Activated CD4-positive, alpha-beta T cell treated with anti-CD3 and anti-CD28 coated beads, Interleukin-10, Interleukin-2, amounts not matched to agents 100 ng/mL and 50 ng/mL, durations not matched to agents 16 hours and 8 hours (primary cell): ENCODE measurements around the gene MAP1LC3B.

Experiments
- DNase-seq: peaks from one replicate; pipeline ENCODE4 v3.0.0-alpha.2; 2020

Gene MAP1LC3B

DNA sequence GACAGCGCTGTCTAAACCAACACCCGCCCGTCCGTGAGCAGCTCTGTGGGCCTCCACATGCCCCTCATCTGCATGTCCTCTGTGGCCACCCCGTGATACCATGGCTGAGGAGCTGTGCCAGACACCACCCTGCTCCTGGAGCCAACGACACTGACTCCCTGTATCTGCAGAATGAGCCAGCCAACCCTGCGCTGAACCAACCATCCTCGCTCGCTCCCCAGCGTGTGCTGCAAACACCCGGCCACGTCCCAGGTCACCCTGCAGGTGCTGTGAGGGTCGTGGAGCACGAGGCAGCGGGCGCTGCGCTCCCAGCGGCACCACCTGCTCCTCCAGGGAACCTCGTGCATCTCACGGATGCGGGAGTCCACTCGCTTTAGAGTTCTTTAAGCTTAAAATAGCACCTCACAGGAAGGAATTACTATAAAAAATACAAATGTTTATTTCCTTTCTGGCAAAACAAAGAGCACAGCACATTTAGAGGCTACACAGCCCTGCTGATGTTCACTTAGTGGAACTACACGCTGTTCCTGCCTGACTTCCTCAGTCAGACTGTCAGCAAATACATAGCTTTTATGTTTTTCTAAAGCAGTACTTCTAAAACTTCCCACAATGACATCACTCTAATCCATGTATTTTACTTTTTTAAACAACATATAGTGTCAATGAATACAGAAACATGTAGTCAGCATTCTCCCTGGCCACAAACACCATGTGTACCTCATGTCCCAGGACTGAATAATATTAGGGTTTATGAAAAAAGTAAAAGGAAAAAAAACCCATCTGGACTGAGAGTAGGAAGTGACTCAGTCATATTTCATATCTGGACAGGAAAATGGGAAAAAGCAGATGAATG lies 43.5 kb downstream of the MAP1LC3B start:
- DNase-seq, result no peak

DNA sequence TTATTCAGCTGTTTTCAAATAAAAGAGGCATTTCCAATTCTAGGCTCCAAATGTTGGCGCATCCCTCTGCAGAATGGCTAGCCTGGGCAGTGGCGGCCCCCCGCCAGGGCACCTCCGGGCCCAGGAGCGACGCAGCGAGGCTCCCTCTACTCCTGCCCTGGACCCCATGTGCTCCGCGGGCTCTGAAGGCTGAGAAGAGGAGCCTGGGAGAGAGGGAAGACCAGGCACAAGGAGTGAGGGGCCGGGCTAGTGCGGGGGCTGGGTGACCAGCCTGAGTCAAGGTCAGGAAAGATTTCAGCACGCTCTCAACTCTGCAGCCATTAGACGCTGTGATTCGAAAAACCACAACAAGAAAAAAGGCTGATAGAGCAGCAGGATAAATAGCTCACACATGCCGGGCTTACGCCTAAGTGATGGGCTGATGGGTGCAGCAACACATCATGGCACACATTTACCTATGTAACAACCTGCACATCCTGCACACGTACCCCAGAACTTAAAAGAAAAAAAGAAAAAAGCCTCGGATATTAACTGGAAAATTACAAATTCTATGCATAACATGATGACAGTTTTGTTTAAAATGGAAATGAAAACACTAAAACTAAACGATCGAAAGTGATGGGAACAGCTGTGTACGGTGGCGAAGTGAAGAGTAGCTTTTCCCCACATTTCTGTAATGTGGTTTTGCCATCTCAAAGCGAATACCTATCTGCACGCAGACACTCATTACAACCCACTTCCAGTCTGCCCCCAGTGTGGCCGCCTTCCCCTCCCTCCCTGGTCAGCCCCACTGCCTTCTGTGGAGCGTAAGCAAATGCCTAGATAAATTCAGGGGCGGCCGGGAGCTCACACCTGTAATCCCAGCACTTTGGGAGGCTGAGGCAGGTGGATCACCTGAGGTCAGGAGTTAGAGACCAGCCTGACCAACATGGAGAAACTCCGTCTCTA lies 44.4 kb downstream of the MAP1LC3B start:
- peak; percentile 71 for DNase-seq

DNA sequence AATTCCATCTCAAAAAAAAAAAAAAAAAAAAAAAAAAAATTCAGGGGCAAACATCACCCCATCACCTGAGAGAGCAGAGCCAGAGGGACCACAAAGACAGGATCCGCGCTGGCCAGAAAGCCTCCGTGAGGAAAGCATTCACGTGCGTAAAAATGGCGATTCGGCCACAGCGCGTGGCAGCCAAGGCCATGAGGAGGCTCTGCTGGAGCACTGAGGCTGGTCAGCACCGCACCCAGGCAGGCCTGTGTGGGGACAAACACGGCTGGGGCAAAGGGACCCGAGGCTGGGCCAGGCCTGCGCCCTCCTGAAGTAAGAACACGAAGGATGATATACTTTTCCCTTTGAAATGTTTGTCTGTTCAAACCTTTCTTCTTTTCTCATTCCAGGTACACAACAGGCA lies 45.2 kb downstream of the MAP1LC3B start:
- DNase-seq, result no peak

- no peak for DNase-seq
Observed at GRCh38 chr16:87437911-87438610, 45.9 kb downstream of the MAP1LC3B start.

- DNase-seq, result no peak
Observed at GRCh38 chr16:87438611-87438985, 46.5 kb downstream of the MAP1LC3B start.

DNA sequence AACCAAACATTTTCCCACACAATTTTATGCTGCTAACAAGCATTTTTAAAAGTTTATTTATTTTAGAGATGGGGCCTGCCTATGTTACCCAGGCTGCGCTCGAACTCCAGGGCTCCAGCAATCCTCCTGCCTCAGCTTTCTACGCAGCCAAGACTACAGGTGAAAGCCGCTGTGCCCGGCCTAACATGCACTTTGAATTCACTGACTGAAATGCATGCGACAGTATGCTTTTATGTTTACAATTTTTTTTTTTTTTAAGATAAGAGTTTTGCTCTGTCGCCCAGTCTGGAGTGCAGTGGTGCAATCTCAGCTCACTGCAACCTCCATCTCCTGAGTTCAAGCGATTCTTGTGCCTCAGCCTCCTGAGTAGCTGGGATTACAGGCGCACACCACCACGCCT lies 47.8 kb downstream of the MAP1LC3B start:
- no peak for DNase-seq

DNA sequence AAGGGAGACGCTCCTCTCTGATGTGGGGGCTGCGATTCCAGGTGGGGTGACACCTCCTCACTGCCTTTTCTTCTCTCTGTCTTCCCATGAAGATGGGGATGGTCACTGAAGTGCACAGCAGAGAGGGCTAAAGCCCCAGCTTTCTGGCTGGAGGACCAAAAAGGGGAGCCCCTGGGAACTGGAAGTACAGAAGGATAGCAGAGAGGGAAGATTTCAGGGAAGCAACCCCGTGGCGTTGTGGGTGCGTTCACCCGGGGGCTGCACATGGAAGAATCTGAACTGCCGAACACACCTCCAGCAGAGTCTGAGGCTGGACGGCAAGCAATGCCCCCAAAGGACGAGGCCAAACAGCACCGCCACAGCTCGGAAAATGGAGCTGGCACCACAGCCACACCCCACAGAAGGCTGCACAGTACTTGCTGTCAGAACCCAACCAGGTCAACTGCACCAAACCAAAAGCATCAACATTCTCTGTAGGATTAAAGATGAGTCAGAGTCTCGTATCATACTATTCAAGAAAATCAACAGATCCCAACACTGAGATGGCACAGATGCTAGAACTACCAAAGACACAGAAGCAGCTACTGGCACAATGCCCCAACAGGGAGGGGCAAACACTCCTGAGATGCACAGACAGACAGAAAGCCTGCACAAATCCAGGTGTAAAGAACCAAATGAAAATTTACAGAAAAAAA lies 49.9 kb downstream of the MAP1LC3B start:
- DNase-seq, result no peak

DNA sequence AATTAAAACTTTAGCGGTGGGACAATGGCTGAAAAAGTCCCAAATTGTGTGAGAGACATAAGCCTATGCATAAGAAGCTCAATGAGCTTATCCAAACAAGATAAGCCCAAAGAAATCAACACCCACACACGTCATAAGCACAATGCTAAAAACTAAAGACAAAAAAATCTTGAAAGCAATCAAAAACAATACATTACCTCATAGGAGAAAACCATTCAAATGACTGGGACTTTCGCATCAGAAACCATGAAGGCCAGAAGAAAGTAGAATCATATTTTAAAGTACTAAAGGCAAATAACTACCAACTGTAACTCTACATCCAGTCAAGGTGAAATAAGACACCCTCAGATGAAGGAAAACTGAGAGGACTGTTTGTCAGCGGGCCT lies 50.4 kb downstream of the MAP1LC3B start:
- no peak for DNase-seq

- no peak for DNase-seq
Observed at GRCh38 chr16:87443016-87443415, 50.9 kb downstream of the MAP1LC3B start.

- DNase-seq, result no peak
Observed at GRCh38 chr16:87443964-87444363, 51.8 kb downstream of the MAP1LC3B start.

GRCh38 chr16:87445486-87445885 lies 53.4 kb downstream of the MAP1LC3B start:
- DNase-seq, result no peak

- no peak for DNase-seq
Observed at GRCh38 chr16:87446479-87446878, 54.3 kb downstream of the MAP1LC3B start.

DNA sequence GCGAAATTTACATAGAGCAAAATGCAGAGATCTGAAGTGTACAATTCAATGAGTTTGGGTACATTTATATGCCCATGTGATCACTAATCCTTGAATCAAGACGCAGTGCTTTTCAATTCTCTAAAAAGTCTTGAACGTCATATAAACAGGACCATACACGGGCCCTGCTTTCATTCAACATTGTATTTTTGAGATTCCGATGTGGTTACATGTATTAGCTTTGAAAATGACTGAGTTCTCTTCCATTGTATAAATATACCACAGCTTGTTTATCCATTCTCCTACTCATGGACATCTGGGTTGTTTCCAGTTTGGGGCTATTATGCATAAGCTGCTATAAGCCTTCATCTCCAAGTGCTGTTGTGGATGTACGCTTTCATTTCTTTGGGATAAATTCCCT lies 55.2 kb downstream of the MAP1LC3B start:
- DNase-seq, result no peak

- no peak for DNase-seq
Observed at GRCh38 chr16:87448866-87449265, 56.7 kb downstream of the MAP1LC3B start.

DNA sequence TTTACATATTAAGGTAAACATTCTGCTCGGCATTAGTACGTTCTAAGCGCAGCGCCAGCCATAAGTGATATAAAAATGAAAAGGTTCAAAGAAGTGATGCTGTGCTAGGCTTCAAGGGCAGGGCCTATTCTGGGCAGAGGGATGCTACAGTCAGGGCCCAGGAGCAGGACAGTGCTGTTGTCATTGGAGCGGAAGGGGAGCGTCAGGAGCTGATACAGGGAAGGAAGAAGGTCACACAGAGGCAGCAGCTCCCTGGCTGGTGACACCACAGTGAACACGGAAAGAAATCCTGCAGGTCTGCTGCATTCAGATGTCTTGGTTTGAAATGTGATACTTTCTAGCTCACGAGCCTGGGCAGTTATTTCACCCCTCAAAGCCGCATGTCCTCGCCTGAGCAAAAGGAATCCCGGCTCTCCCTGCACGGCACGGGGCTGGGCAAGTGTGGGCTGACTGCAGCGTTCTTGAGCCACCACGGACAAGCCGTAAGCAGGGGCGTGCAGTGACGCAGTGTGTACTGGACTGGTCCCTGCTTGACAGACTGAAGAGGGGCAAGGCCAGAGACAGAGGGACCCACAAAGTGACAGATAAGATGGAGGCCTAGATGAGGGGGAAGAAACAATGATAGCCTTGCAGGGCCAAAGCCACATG lies 59.6 kb downstream of the MAP1LC3B start:
- no peak for DNase-seq

DNA sequence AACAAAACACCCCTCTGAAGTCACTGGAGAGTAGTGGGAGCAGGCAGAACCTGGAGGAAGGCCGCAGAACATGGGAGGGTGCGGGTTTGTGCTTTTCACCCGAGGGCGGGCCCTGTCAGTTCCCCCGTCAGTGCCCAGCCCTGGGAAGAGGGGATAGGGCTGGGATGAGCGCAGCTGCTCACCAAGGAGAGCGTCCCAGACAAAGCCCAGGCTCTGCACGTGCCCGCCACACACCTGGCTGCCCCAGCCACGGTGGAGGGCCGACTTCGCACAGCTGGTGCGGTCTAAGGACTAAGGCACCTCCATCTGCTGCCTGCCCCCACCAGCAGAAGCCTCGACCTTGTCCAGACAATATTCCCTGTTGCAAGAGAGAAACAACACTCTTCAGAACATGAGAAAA lies 61.2 kb downstream of the MAP1LC3B start:
- DNase-seq, result no peak
